Breast epithelium (tissue), 3 donors: ENCODE results near the gene IL1RAPL2.
"Not testable (repeated sequence)": the region's sequence is repeated elsewhere in the genome, so short reads cannot be mapped to it uniquely, and the experiment has no call there.

Experiments used
- POLR2A ChIP-seq: fragments of 450-650 bp; IDR thresholded peaks from one replicate; pipeline ENCODE4 v1.6.1; 2016; ENCODE audit warnings: antibody characterized with exemption, mild to moderate bottlenecking, moderate library complexity
- POLR2AphosphoS5 ChIP-seq, 3 donors: sonication (generic); formaldehyde crosslinking; IDR thresholded peaks; one replicate each; pipeline ENCODE4 v1.6.1; 2017; ENCODE audit warnings: antibody characterized with exemption in 3 of 3
- TF ChIP-seq, protein P1 (sequence below), 3 donors: fragments of 450-650 bp; IDR thresholded peaks; one replicate each; pipeline ENCODE4 v1.5.1; 2016 to 2017; ENCODE audit warnings: antibody characterized with exemption in 3 of 3, mild to moderate bottlenecking in 3 of 3, moderate library complexity in 3 of 3

DNA sequence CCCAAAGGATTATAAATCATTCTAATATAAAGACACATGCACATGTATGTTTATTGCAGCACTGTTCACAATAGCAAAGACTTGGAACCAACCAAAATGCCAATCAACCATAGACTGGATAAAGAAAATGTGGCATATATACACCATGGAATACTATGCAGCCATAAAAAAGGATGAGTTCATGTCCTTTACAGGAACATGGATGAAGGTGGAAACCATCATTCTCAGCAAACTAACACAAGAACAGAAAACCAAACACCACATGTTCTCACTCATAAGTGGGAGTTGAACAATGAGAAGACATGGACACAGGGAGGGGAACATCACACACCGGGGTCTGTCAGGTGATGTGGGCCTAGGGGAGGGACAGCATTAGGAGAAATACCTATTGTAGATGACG is 23.6 kb upstream of the IL1RAPL2 start:
- TF ChIP-seq POLR2A; POLR2AphosphoS5 (IDR thresholded peaks at IDR 0.05): not testable (repeated sequence)
- TF ChIP-seq, protein P1, sequence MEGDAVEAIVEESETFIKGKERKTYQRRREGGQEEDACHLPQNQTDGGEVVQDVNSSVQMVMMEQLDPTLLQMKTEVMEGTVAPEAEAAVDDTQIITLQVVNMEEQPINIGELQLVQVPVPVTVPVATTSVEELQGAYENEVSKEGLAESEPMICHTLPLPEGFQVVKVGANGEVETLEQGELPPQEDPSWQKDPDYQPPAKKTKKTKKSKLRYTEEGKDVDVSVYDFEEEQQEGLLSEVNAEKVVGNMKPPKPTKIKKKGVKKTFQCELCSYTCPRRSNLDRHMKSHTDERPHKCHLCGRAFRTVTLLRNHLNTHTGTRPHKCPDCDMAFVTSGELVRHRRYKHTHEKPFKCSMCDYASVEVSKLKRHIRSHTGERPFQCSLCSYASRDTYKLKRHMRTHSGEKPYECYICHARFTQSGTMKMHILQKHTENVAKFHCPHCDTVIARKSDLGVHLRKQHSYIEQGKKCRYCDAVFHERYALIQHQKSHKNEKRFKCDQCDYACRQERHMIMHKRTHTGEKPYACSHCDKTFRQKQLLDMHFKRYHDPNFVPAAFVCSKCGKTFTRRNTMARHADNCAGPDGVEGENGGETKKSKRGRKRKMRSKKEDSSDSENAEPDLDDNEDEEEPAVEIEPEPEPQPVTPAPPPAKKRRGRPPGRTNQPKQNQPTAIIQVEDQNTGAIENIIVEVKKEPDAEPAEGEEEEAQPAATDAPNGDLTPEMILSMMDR (IDR thresholded peaks at IDR 0.05): not testable (repeated sequence)
